ENCODE data around the gene NHERF2. TPM values are rescaled to one million over a fixed set of nuclear protein-coding genes. Genes with fewer than 3 reads are reported as not detected.

Gene NHERF2
- total and polyA plus RNA-seq, 9 of the 15 experiments (the other 6 are each of a cell fraction or from before 2014, with no cell fraction given) = 0.15 to 42.0 (median 12.5) TPM

- CTCF ChIA-PET (ENCODE audit: low intra/inter-chr PET ratio) = interaction anchor here (0.9 kb wide), 1 partner anchor 904 kb away, joined by 3 read pairs; no protein-coding TSS in a partner anchor
- intact Hi-C loops (cut with micrococcal nuclease) = no loop called here
- peaks cover 1% of the 10 kb centered on the region; the same call in 2 of the 3 replicates for H3K79me2 ChIP-seq (ENCODE audit: control insufficient read depth, insufficient read depth, low read length)
- 65% methylated on average over 7 of the region's 7 CpGs for WGBS (ENCODE audit: insufficient coverage, low coverage, missing lambda C conversion rate)
- POLR2A ChIA-PET = interaction anchor here (0.6 to 2.0 kb wide), 3 partner anchors 32 to 402 kb away, joined by 3 to 9 read pairs (median 3); partner anchors contain the start of genes GFER and TRAF7
- no peaks in the 10 kb centered on the region for H4K20me1 ChIP-seq (replicated peaks; ENCODE audit: control insufficient read depth, insufficient read depth, low read length)
- no peak for ATAC-seq
- no peaks in the 10 kb centered on the region for H3K27me3 ChIP-seq (ENCODE audit: control insufficient read depth in 2 of 2, insufficient read depth in 2 of 2, low read length in 2 of 2)
- no peaks in the 10 kb centered on the region for H3K9me3 ChIP-seq (replicated peaks; ENCODE audit: control insufficient read depth, insufficient read depth, low read depth, low read length)
- H3K4me2 ChIP-seq (ENCODE audit: insufficient read depth, low read length) = no peak overlapping the region
- H3K4me3 ChIP-seq = no peak overlapping the region
- DNase-seq (ENCODE audit: extremely low read depth in 1 of 4, low spot score in 3 of 4) = no peak
- BruUV-seq (replicated peaks) = no TSS peak
- H3K27ac ChIP-seq (ENCODE audit: extremely low read depth, low read depth, low read length) = no peak overlapping the region
- H3K9me1 ChIP-seq (ENCODE audit: control insufficient read depth, insufficient read depth, low read length) = no peaks in the 10 kb centered on the region
- H3K36me3 ChIP-seq (ENCODE audit: control insufficient read depth, insufficient read depth, low read length) = no peaks in the 10 kb centered on the region
- no peak for FAIRE-seq
- in situ Hi-C loops (cut with MboI) = no loop called here
- H2AFZ ChIP-seq (ENCODE audit: low read depth, low read length) = no peak overlapping the region
- peak overlapping the region in 1 of 2 experiments; percentile 90; a peak in 2 of 4 replicates for H3K9ac ChIP-seq (ENCODE audit: insufficient read depth in 1 of 2, low read depth in 2 of 2, low read length in 2 of 2)
- H3K4me1 ChIP-seq (replicated peaks in 1 of 2; ENCODE audit: control insufficient read depth in 2 of 2, insufficient read depth in 2 of 2, low read length in 2 of 2) = peaks cover 4 to 37% of the 10 kb centered on the region in 2 experiments; a peak in 4 of 5 replicates
- TF ChIP-seq KDM1A (IDR thresholded peaks at IDR 0.05) (no peak), ELF1 (tag; IDR thresholded peaks at IDR 0.05) (no peak), MCM3 (IDR thresholded peaks at IDR 0.05) (no peak), SLC30A9 (CRISPR knock-in tag; IDR thresholded peaks at IDR 0.05) (no peak), ZFPM2 (CRISPR knock-in tag; IDR thresholded peaks at IDR 0.05) (no peak), SRSF7 (optimal IDR thresholded peaks at IDR 0.05; ENCODE audit: low read depth, low read length) (no peak), ZNF561 (CRISPR knock-in tag; conservative IDR thresholded peaks at IDR 0.05) (no peak), U2AF1 (optimal IDR thresholded peaks at IDR 0.05; ENCODE audit: low read depth, low read length) (no peak), BCLAF1 (IDR thresholded peaks at IDR 0.05; ENCODE audit: borderline replicate concordance in 1 of 2, control insufficient read depth in 1 of 2, low read depth in 2 of 2, low read length in 1 of 2) (no peak), ATF4 (CRISPR knock-in tag; IDR thresholded peaks at IDR 0.05) (no peak), MCM7 (IDR thresholded peaks at IDR 0.05) (no peak), SAFB2 (IDR thresholded peaks at IDR 0.05; ENCODE audit: borderline replicate concordance, low read depth, low read length, severe bottlenecking) (no peak), ZZZ3 (IDR thresholded peaks at IDR 0.05) (no peak)
- TF ChIP-seq, protein P1, sequence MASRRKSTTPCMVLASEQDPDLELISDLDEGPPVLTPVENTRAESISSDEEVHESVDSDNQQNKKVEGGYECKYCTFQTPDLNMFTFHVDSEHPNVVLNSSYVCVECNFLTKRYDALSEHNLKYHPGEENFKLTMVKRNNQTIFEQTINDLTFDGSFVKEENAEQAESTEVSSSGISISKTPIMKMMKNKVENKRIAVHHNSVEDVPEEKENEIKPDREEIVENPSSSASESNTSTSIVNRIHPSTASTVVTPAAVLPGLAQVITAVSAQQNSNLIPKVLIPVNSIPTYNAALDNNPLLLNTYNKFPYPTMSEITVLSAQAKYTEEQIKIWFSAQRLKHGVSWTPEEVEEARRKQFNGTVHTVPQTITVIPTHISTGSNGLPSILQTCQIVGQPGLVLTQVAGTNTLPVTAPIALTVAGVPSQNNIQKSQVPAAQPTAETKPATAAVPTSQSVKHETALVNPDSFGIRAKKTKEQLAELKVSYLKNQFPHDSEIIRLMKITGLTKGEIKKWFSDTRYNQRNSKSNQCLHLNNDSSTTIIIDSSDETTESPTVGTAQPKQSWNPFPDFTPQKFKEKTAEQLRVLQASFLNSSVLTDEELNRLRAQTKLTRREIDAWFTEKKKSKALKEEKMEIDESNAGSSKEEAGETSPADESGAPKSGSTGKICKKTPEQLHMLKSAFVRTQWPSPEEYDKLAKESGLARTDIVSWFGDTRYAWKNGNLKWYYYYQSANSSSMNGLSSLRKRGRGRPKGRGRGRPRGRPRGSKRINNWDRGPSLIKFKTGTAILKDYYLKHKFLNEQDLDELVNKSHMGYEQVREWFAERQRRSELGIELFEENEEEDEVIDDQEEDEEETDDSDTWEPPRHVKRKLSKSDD (conservative IDR thresholded peaks at IDR 0.05; ENCODE audit: low read length) = no peak
- TF ChIP-seq, protein P2, sequence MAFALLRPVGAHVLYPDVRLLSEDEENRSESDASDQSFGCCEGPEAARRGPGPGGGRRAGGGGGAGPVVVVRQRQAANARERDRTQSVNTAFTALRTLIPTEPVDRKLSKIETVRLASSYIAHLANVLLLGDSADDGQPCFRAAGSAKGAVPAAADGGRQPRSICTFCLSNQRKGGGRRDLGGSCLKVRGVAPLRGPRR (CRISPR knock-in tag; IDR thresholded peaks at IDR 0.05) = no peak
Measured at GRCh38 chr16:2015947-2016208, 10.8 kb upstream of the NHERF2 start.

Data from K562 (cell line).